Esophagus squamous epithelium (tissue), 4 donors: ENCODE results near the gene DCUN1D4.

ENCODE experiments used
- CTCF ChIP-seq, 6 experiments: fragments of 450-650 bp in 4 of 6; fragments of 200-600 bp in 2 of 6; sonication (generic) in 2 of 6; IDR thresholded peaks; one replicate each; pipeline ENCODE4 v1.5.1; 2016 to 2019; ENCODE audit warnings: antibody characterized with exemption in 6 of 6, mild to moderate bottlenecking in 4 of 6, moderate library complexity in 4 of 6
- POLR2A ChIP-seq, 4 donors: fragments of 450-650 bp; IDR thresholded peaks; one replicate each; pipeline ENCODE4 v1.6.1; 2017; ENCODE audit warnings: antibody characterized with exemption in 4 of 4, mild to moderate bottlenecking in 4 of 4, moderate library complexity in 3 of 4

- TF ChIP-seq POLR2A (IDR thresholded peaks at IDR 0.05), result no peak
- no peak for TF ChIP-seq CTCF (IDR thresholded peaks at IDR 0.05)
Measured at GRCh38 chr4:51855751-51856150, 12.8 kb downstream of the DCUN1D4 start.
